Measurements from ENCODE around the gene CXCR5. TPM values are rescaled to one million over a fixed set of nuclear protein-coding genes. Genes with fewer than 3 reads are reported as not detected.

Gene CXCR5
- total RNA-seq, 1 donor from 2014 or later, result 0.20 TPM

GRCh38 chr11:118914178-118914918 is 30.7 kb downstream of the CXCR5 start:
- no peak for ATAC-seq

GRCh38 chr11:118914987-118915386 is 31.3 kb downstream of the CXCR5 start:
- no peak for ATAC-seq

GRCh38 chr11:118915396-118915795 is 31.7 kb downstream of the CXCR5 start:
- no peak for ATAC-seq

- no peak for ATAC-seq
These were observed 32.5 kb downstream of the CXCR5 start for GRCh38 chr11:118915941-118916841.

- ATAC-seq, result no peak
These were observed 33.2 kb downstream of the CXCR5 start for GRCh38 chr11:118916842-118917388.

- peak; percentile 16 for ATAC-seq
These were observed 33.9 kb downstream of the CXCR5 start for GRCh38 chr11:118917481-118918127.

GRCh38 chr11:118918128-118918685 is 34.5 kb downstream of the CXCR5 start:
- ATAC-seq, result peak; percentile 0

GRCh38 chr11:118918686-118919280 is 35.1 kb downstream of the CXCR5 start:
- no peak for ATAC-seq

- peak; percentile 0 for ATAC-seq
These were observed 37.6 kb downstream of the CXCR5 start for GRCh38 chr11:118921121-118921928.

GRCh38 chr11:118921929-118922744 is 38.4 kb downstream of the CXCR5 start:
- peak; percentile 60 for ATAC-seq

- ATAC-seq, result no peak
These were observed 39.3 kb downstream of the CXCR5 start for GRCh38 chr11:118922745-118923627.

- no peak for ATAC-seq
These were observed 40.3 kb downstream of the CXCR5 start for GRCh38 chr11:118923721-118924587.

- no peak for ATAC-seq
These were observed 41.2 kb downstream of the CXCR5 start for GRCh38 chr11:118924591-118925585.

GRCh38 chr11:118927554-118928100 is 43.9 kb downstream of the CXCR5 start:
- ATAC-seq, result no peak

- ATAC-seq, result peak; percentile 82
These were observed 44.6 kb downstream of the CXCR5 start for GRCh38 chr11:118928101-118928869.

Measured in esophagus mucosa (tissue), 1 donor.